ENCODE measurements around the gene SPOCK3. TPM values are rescaled to one million over a fixed set of nuclear protein-coding genes. Genes with fewer than 3 reads are reported as not detected.
"Not testable (repeated sequence)": the region's sequence is repeated elsewhere in the genome, so short reads cannot be mapped to it uniquely, and the experiment has no call there.

Gene SPOCK3
- total and polyA plus RNA-seq, 2 donors (not counting 3 experiments of a cell fraction or from before 2014, with no cell fraction given), result 0.10 TPM; not detected in 1

GRCh38 chr4:166972071-166972470 lies 262.2 kb downstream of the SPOCK3 start:
- FAIRE-seq, result no peak
- intact Hi-C loops (cut with micrococcal nuclease), result no loop called here

GRCh38 chr4:166968219-166968618 lies 266.1 kb downstream of the SPOCK3 start:
- DNase-seq (ENCODE audit: low read depth, low spot score); POLR2A ChIA-PET; H3K4me2 ChIP-seq (ENCODE audit: insufficient read depth, low read length): not testable (repeated sequence)

More at GRCh38 chr4:166972071-166972470, 262.2 kb downstream of the SPOCK3 start:
- CTCF ChIA-PET, result no interaction called here
- Histone ChIP-seq H3K27ac (ENCODE audit: insufficient read depth, low read depth, low read length) (no peak overlapping the region), H3K4me3 (replicated peaks in 1 of 3; ENCODE audit: insufficient read depth in 1 of 3, low read depth in 1 of 3, low read length in 3 of 3) (no peak overlapping the region), H3K4me1 (ENCODE audit: control insufficient read depth, extremely low read depth, insufficient read depth, low read length) (no peaks in the 10 kb centered on the region), H2AFZ (ENCODE audit: low read depth, low read length) (no peak overlapping the region), H3K9me1 (replicated peaks; ENCODE audit: control insufficient read depth, extremely low read depth, insufficient read depth, low read length) (no peaks in the 10 kb centered on the region), H3K4me2 (ENCODE audit: insufficient read depth, low read length) (no peak overlapping the region), H4K20me1 (replicated peaks; ENCODE audit: control insufficient read depth, extremely low read depth, insufficient read depth, low read length) (no peaks in the 10 kb centered on the region), H3K9me3 (replicated peaks; ENCODE audit: control insufficient read depth, insufficient read depth, low read length) (no peaks in the 10 kb centered on the region), H3K27me3 (ENCODE audit: control insufficient read depth in 2 of 2, insufficient read depth in 2 of 2, low read length in 2 of 2) (no peaks in the 10 kb centered on the region), H3K36me3 (ENCODE audit: control insufficient read depth in 2 of 2, extremely low read depth in 1 of 2, insufficient read depth in 2 of 2, low read length in 2 of 2) (no peaks in the 10 kb centered on the region), H3K9ac (replicated peaks; ENCODE audit: extremely low read depth, insufficient read depth, low read length) (no peak overlapping the region), H3K79me2 (ENCODE audit: control insufficient read depth, insufficient read depth, low read length) (no peaks in the 10 kb centered on the region)
- dilution Hi-C loops (cut with MboI; ENCODE audit: extremely low pct_ligation_motif_present, low sequenced_read_pairs), result no loop called here
- no TSS peak for BruUV-seq (replicated peaks)
- POLR2A ChIA-PET, result no interaction called here
- DNase-seq (ENCODE audit: low read depth, low spot score), result no peak
- TF ChIP-seq, protein P1, sequence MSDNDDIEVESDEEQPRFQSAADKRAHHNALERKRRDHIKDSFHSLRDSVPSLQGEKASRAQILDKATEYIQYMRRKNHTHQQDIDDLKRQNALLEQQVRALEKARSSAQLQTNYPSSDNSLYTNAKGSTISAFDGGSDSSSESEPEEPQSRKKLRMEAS (IDR thresholded peaks at IDR 0.05; ENCODE audit: insufficient read depth, insufficient read length), result no peak
- TF ChIP-seq MYC (IDR thresholded peaks at IDR 0.05; ENCODE audit: low read depth, low read length) (no peak), POLR2A (IDR thresholded peaks at IDR 0.05; ENCODE audit: low read depth, low read length) (no peak)

More at GRCh38 chr4:166968219-166968618, 266.1 kb downstream of the SPOCK3 start:
- intact Hi-C loops (cut with micrococcal nuclease); CTCF ChIA-PET; FAIRE-seq; BruUV-seq (replicated peaks); H2AFZ ChIP-seq (ENCODE audit: low read depth, low read length); H3K27me3 ChIP-seq (ENCODE audit: control insufficient read depth in 2 of 2, insufficient read depth in 2 of 2, low read length in 2 of 2); H3K4me3 ChIP-seq (replicated peaks in 1 of 3; ENCODE audit: insufficient read depth in 1 of 3, low read depth in 1 of 3, low read length in 3 of 3); H3K4me1 ChIP-seq (ENCODE audit: control insufficient read depth, extremely low read depth, insufficient read depth, low read length); H3K9ac ChIP-seq (replicated peaks; ENCODE audit: extremely low read depth, insufficient read depth, low read length); H3K9me1 ChIP-seq (replicated peaks; ENCODE audit: control insufficient read depth, extremely low read depth, insufficient read depth, low read length); H3K27ac ChIP-seq (ENCODE audit: insufficient read depth, low read depth, low read length); dilution Hi-C loops (cut with MboI; ENCODE audit: extremely low pct_ligation_motif_present, low sequenced_read_pairs); H3K9me3 ChIP-seq (replicated peaks; ENCODE audit: control insufficient read depth, insufficient read depth, low read length); H4K20me1 ChIP-seq (replicated peaks; ENCODE audit: control insufficient read depth, extremely low read depth, insufficient read depth, low read length); H3K36me3 ChIP-seq (ENCODE audit: control insufficient read depth in 2 of 2, extremely low read depth in 1 of 2, insufficient read depth in 2 of 2, low read length in 2 of 2); H3K79me2 ChIP-seq (ENCODE audit: control insufficient read depth, insufficient read depth, low read length): not testable (repeated sequence)
